ENCODE results near the gene MPEG1. TPM values are rescaled to one million over a fixed set of nuclear protein-coding genes. Genes with fewer than 3 reads are reported as not detected.

Gene MPEG1
- total and polyA plus RNA-seq, 12 donors = 2.9 to 45.9 (median 5.9) TPM

DNA sequence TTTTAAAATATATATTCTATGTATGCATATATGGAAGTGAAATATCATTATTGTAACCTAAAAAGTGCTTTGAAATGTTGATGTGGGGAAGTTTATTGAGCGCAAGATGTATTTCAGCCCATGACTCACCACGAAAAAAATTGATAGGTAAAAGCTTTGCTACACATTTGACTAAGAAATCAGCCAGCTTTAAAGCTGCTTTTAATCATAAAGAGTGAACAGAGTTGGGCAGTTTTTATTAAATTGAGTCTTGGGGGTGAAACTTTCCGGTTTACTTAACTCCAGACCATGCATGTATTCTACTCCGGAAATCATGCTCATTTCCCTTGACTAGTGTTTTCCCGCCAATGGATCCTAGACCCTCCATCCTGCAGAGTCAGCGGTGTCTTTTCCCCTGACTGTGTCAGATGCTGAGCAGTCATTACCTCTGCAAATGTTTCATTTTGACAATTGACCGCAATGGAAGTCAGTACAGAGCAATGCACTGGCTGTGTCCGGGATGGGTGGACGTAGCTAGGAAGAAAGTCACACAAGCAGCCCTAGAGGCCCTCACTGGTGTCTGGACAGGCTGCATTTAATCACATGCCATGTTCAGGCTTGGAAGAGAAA, 47.2 kb upstream of the MPEG1 start:
- DNase-seq (no peak), ATAC-seq (no peak)
- H3K4me1 ChIP-seq = no peaks in the 10 kb centered on the region
- no peaks in the 10 kb centered on the region for H3K36me3 ChIP-seq
- no peaks in the 10 kb centered on the region for H3K27me3 ChIP-seq
- no peak overlapping the region for H3K27ac ChIP-seq
- no peaks in the 10 kb centered on the region for H3K9me3 ChIP-seq
- 89% methylated on average over 9 of the region's 9 CpGs for WGBS, 2 donors
- TF ChIP-seq, protein P1, sequence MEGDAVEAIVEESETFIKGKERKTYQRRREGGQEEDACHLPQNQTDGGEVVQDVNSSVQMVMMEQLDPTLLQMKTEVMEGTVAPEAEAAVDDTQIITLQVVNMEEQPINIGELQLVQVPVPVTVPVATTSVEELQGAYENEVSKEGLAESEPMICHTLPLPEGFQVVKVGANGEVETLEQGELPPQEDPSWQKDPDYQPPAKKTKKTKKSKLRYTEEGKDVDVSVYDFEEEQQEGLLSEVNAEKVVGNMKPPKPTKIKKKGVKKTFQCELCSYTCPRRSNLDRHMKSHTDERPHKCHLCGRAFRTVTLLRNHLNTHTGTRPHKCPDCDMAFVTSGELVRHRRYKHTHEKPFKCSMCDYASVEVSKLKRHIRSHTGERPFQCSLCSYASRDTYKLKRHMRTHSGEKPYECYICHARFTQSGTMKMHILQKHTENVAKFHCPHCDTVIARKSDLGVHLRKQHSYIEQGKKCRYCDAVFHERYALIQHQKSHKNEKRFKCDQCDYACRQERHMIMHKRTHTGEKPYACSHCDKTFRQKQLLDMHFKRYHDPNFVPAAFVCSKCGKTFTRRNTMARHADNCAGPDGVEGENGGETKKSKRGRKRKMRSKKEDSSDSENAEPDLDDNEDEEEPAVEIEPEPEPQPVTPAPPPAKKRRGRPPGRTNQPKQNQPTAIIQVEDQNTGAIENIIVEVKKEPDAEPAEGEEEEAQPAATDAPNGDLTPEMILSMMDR (IDR thresholded peaks at IDR 0.05) = no peak
- intact Hi-C loops (cut with DNase I) = no loop called here
- no peak overlapping the region for H3K4me3 ChIP-seq

- no peaks in the 10 kb centered on the region for H3K36me3 ChIP-seq
- TF ChIP-seq, protein P1 (IDR thresholded peaks at IDR 0.05) = no peak
- ATAC-seq = no peak
- H3K4me1 ChIP-seq = peaks cover 0 to 5% (median 0%) of the 10 kb centered on the region in 9 donors
- intact Hi-C loops (cut with DNase I) = no loop called here
- H3K4me3 ChIP-seq = no peak overlapping the region
- no peak overlapping the region for H3K27ac ChIP-seq
- no peaks in the 10 kb centered on the region for H3K27me3 ChIP-seq
- WGBS, 2 donors = 71 to 75% methylated on average over 4 of the region's 4 CpGs
- DNase-seq = no peak
- no peaks in the 10 kb centered on the region for H3K9me3 ChIP-seq
Observed at GRCh38 chr11:59259047-59259446, 46.3 kb upstream of the MPEG1 start.

DNA sequence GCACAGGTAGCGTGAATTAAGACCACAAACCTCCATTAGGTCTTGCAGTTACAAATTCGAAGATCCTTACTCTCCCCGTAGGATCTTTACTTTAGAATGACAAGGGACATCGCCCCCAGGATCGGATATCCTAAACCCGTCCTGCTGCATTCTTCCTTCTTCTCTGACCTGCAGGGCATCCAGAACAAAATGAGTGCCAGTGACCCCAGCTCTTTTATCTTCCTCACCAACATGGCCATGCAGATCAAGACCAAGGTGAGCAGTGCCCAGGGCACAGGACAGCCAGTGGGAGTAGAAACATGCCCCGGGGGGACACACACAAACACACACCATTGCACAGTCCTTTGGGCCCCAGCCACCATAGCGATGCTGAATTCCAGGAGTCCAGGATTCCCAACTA, 42.6 kb upstream of the MPEG1 start:
- DNase-seq (no peak), ATAC-seq (no peak)
- no peak overlapping the region for H3K27ac ChIP-seq
- H3K36me3 ChIP-seq = no peaks in the 10 kb centered on the region
- no peak overlapping the region for H3K4me3 ChIP-seq
- intact Hi-C loops (cut with DNase I) = no loop called here
- H3K4me1 ChIP-seq = peaks cover 0 to 12% (median 0%) of the 10 kb centered on the region in 9 donors
- H3K27me3 ChIP-seq = no peaks in the 10 kb centered on the region
- TF ChIP-seq, protein P1 (IDR thresholded peaks at IDR 0.05) = no peak
- no peaks in the 10 kb centered on the region for H3K9me3 ChIP-seq
- WGBS, 2 donors = 69 to 72% methylated on average over 8 of the region's 8 CpGs

GRCh38 chr11:59254286-59254685, 41.6 kb upstream of the MPEG1 start:
- peak overlapping the region in 1 of 10 donors; percentile 63 for H3K27ac ChIP-seq
- ATAC-seq = no peak

More at GRCh38 chr11:59254286-59254685, 41.6 kb upstream of the MPEG1 start:
- no peaks in the 10 kb centered on the region for H3K36me3 ChIP-seq
- intact Hi-C loops (cut with DNase I) = no loop called here
- peaks cover 0 to 12% (median 0%) of the 10 kb centered on the region in 9 donors for H3K4me1 ChIP-seq
- TF ChIP-seq, protein P1 (IDR thresholded peaks at IDR 0.05) = no peak
- no peak for DNase-seq
- H3K9me3 ChIP-seq = no peaks in the 10 kb centered on the region
- no peak overlapping the region for H3K4me3 ChIP-seq
- no peaks in the 10 kb centered on the region for H3K27me3 ChIP-seq

All from heart right ventricle (tissue), 16 donors.